BJ (cell line): Measurements from ENCODE around the gene MAPKAP1. TPM values are rescaled to one million over a fixed set of nuclear protein-coding genes. Genes with fewer than 3 reads are reported as not detected.

ENCODE experiments used
- CTCF ChIA-PET: fragments of 350-600 bp; formaldehyde crosslinking; extraction: SDS; loops from one replicate; lab custom pipeline; 2021; ENCODE audit warnings: antibody characterized with exemption, inconsistent platforms; lab: Yijun Ruan, JAX
- POLR2A ChIA-PET: fragments of 300-600 bp; sonication (Branson Sonifier 250); formaldehyde crosslinking; extraction: SDS; loops from one replicate; lab custom pipeline; 2021; ENCODE audit warnings: antibody characterized with exemption; lab: Charles Lee
- DNase-seq: peaks from one replicate; pipeline ENCODE4 v3.0.0-alpha.2; 2011; ENCODE audit warnings: low read depth
- H3K27me3 ChIP-seq: 2 replicates; pipeline ENCODE4 v1.6.0; 2011; ENCODE audit warnings: low read length; ENCODE audit not compliant: control insufficient read depth, insufficient read depth
- H3K36me3 ChIP-seq: 2 replicates; pipeline ENCODE4 v1.5.1; 2011; ENCODE audit warnings: low read length; ENCODE audit not compliant: control insufficient read depth, insufficient read depth
- H3K4me3 ChIP-seq: 2 replicates; pipeline ENCODE4 v1.5.1; 2011; ENCODE audit warnings: low read depth, mild to moderate bottlenecking, control low read depth, low read length
- polyA plus RNA-seq: library from polyadenylated mRNA; depleted of rRNA; stranded (reverse); fragments of >200 nt; gene quantifications from 2 replicates; pipeline ENCODE4 v1.2.3, GENCODE V29; 2011
- TF ChIP-seq, protein P1 (sequence below): IDR thresholded peaks from 2 replicates; pipeline ENCODE4 v1.5.1; 2011; ENCODE audit warnings: low read depth, mild to moderate bottlenecking, control low read depth, inconsistent platforms, low read length, moderate library complexity; ENCODE audit not compliant: insufficient read depth

Gene MAPKAP1
- polyA plus RNA-seq, 1 experiment: 113 TPM

DNA sequence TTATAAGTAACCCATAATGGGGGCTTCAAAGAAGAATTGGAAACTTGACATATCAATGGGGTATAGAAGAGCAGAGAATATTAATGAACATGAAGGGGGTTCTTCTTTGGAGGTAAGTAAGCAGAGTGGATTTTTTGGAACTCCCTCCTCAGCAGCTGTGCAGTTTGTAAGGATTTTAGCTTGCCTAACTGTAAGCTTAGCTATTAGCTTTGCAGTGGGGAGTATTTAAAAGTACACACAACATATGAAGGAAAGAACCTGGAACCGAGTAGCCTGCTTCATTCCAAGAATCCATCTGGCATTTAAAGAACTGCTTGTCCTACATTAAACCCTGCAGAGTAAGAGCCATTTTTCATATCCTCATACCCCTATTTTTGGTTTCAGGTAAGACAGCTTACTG is 38.0 kb upstream of the MAPKAP1 start:
- ChIA-PET POLR2A (interaction anchor here (0.5 to 0.7 kb wide), 2 partner anchors 57 to 71 kb away, joined by 3 read pairs; no protein-coding TSS in a partner anchor), CTCF (interaction anchor here (0.8 to 1.6 kb wide), 4 partner anchors 11 to 337 kb away, joined by 3 to 5 read pairs (median 4); no protein-coding TSS in a partner anchor)
- Histone ChIP-seq H3K36me3 (no peaks in the 10 kb centered on the region), H3K4me3 (no peak overlapping the region), H3K27me3 (no peaks in the 10 kb centered on the region)
- no peak for DNase-seq
- TF ChIP-seq, protein P1, sequence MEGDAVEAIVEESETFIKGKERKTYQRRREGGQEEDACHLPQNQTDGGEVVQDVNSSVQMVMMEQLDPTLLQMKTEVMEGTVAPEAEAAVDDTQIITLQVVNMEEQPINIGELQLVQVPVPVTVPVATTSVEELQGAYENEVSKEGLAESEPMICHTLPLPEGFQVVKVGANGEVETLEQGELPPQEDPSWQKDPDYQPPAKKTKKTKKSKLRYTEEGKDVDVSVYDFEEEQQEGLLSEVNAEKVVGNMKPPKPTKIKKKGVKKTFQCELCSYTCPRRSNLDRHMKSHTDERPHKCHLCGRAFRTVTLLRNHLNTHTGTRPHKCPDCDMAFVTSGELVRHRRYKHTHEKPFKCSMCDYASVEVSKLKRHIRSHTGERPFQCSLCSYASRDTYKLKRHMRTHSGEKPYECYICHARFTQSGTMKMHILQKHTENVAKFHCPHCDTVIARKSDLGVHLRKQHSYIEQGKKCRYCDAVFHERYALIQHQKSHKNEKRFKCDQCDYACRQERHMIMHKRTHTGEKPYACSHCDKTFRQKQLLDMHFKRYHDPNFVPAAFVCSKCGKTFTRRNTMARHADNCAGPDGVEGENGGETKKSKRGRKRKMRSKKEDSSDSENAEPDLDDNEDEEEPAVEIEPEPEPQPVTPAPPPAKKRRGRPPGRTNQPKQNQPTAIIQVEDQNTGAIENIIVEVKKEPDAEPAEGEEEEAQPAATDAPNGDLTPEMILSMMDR: no peak

DNA sequence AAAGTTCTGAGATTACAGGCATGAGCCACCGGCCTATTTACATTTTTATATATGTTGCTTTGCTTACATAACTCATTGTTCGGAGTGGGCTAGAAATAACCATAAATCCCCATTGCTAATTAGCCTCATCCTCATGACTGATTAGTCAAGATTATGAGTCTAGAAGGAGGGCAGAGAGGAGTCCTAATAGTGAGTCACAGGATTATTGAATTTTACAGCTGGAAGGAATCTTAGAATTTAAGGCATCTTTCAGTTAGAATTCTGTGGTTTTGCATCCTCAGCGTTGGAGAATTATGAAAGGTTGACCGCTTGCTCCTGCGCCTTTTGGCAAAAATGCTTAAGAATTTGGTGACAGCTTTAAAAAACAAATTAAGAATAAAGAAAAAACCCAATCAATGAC is 37.6 kb upstream of the MAPKAP1 start:
- Histone ChIP-seq H3K36me3 (no peaks in the 10 kb centered on the region), H3K27me3 (no peaks in the 10 kb centered on the region), H3K4me3 (no peak overlapping the region)
- ChIA-PET POLR2A (interaction anchor here (0.5 to 0.7 kb wide), 2 partner anchors 57 to 71 kb away, joined by 3 read pairs; no protein-coding TSS in a partner anchor), CTCF (interaction anchor here (0.7 to 1.6 kb wide), 3 partner anchors 10 to 190 kb away, joined by 3 to 4 read pairs (median 3); no protein-coding TSS in a partner anchor)
- TF ChIP-seq, protein P1: no peak
- peak; percentile 74 for DNase-seq

DNA sequence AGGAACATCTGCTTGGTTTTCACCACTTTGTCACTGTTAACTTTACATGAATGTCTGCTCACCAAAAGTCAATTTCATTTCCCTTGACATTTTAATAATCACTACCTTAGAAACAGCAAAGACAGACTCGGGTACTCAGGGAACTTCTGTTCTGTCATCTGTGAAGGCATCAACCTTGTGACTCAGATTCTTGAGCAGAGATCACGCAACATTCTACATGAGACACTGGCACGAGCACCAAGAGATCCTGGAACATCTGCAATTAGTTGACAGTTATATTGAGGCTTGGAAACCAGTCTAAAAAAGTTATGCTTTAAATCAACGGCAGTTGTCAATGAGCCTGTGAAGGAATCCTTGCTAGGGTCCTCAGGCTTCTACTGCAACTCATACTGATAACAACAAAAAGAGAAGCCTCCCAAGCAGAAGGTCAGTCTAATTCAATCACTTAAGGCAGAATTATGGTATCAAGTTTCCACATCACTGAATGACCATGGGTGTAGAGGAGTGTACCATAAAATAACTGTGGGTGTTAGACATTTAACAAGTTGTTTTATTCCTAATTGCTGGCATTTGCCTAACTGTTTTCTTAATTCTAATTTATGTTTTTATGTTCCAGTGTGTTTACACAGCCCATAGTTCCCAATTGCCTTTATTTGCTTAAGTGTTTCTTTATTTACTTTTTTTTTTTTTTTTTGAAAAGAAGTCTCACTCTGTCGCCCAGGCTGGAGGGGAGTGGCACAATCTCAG is 36.8 kb upstream of the MAPKAP1 start:
- no peaks in the 10 kb centered on the region for H3K36me3 ChIP-seq
- TF ChIP-seq, protein P1: no peak
- H3K27me3 ChIP-seq: no peaks in the 10 kb centered on the region
- POLR2A ChIA-PET: no interaction called here
- no peak overlapping the region for H3K4me3 ChIP-seq
- no peak for DNase-seq
- CTCF ChIA-PET: interaction anchor here (0.7 kb wide), 1 partner anchor 11 kb away, joined by 3 read pairs; no protein-coding TSS in a partner anchor

DNA sequence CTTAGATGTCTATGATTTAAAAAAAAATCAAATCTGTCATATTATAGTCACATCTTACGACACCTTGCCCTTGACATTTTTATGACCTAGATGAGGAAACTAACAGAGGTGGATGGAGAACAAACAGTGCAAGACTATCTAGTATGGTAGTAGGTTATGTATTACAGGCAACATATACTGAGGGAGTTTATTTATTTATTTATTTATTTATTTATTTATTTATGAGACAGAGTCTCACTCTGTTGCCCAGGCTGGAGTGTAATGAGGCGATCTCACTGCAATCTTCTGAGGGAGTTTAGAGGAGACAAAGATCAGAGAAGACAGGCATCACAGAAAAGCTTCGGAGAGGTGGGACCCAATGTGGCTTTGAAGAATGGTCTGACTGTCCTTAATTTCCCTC is 35.6 kb upstream of the MAPKAP1 start:
- no peak overlapping the region for H3K4me3 ChIP-seq
- TF ChIP-seq, protein P1: no peak
- no peaks in the 10 kb centered on the region for H3K36me3 ChIP-seq
- no peak for DNase-seq
- CTCF ChIA-PET: interaction anchor here (1.0 kb wide), 1 partner anchor 14 kb away, joined by 3 read pairs; no protein-coding TSS in a partner anchor
- POLR2A ChIA-PET: no interaction called here
- H3K27me3 ChIP-seq: no peaks in the 10 kb centered on the region

DNA sequence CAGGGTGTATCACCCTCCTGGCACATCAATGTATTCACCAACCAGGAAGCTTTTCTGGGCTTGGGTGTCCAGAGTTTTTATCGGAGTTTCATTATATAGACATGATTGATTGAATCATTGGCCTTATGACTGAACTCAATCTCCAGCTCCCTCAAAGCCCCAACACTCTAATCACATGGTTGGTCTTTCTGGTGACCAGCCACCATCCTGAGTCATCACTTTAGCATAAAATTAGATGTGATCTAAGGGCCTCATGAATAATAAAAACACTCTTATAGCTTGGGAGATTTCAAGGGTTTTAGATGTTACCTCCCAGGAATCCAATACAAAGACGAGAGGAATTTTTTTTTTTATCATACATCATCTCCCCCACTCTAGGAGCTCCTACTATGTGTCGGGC is 32.4 kb upstream of the MAPKAP1 start:
- no peaks in the 10 kb centered on the region for H3K36me3 ChIP-seq
- TF ChIP-seq, protein P1: no peak
- POLR2A ChIA-PET: no interaction called here
- DNase-seq: no peak
- no peaks in the 10 kb centered on the region for H3K27me3 ChIP-seq
- no peak overlapping the region for H3K4me3 ChIP-seq
- CTCF ChIA-PET: interaction anchor here (0.8 kb wide), 1 partner anchor 181 kb away, joined by 3 read pairs; no protein-coding TSS in a partner anchor
